B cell (primary cell): Measurements from ENCODE around the gene PEAK1.

Experiments used
- CTCF ChIP-seq: fragments of 200-600 bp; IDR thresholded peaks from one replicate; pipeline ENCODE4 v1.8.0; 2022; ENCODE audit warnings: antibody characterized with exemption, mild to moderate bottlenecking
- EZH2 ChIP-seq: IDR thresholded peaks from 2 replicates; pipeline ENCODE4 v1.6.1; 2012; ENCODE audit warnings: borderline replicate concordance, low read depth, mild to moderate bottlenecking, moderate library complexity, low read length; ENCODE audit not compliant: insufficient read depth, poor library complexity, severe bottlenecking

DNA sequence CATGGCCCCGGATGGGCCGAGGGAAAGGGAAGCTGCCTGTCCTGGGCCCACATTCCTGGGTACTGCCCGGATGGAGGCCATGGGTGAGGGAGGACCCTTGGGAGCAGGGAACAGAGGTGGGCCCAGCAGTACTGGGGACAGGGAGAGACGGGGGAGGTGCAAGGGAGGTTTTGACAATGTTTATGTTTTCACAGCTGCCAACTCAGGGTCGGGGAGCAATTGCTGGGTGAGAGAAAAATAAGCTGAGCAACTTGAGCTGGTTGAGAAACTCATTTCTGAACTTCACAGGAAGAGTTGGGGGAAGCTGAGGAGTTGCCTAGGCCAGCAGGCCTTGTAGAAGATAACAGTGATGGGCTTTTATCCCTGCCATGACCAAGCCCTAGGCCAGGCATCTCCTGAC, 337.9 kb downstream of the PEAK1 start:
- no peak for TF ChIP-seq CTCF
- TF ChIP-seq EZH2: no peak
